Endothelial cell of umbilical vein (primary cell): ENCODE results near the gene C4orf33. TPM values are rescaled to one million over a fixed set of nuclear protein-coding genes. Genes with fewer than 3 reads are reported as not detected.

Experiments
- BruUV-seq: library from RNA; stranded (reverse); fragments of 400-500 nt; replicated peaks from 2 replicates; lab custom pipeline; 2021; lab: Mats Ljungman, UMichigan
- CTCF ChIA-PET: fragments of 300-600, 350-600 bp; sonication (Branson Sonifier 250); formaldehyde crosslinking; loops from one replicate; lab custom pipeline; 2021; ENCODE audit warnings: antibody characterized with exemption, inconsistent platforms; lab: Charles Lee
- POLR2A ChIA-PET: fragments of 300-600, 350-600 bp; sonication (Branson Sonifier 250); formaldehyde crosslinking; loops from one replicate; lab custom pipeline; 2021; ENCODE audit warnings: antibody characterized with exemption, inconsistent platforms; lab: Charles Lee
- DNase-seq: peaks from one replicate; pipeline ENCODE4 v3.0.0-alpha.2; 2011; ENCODE audit warnings: low read depth, low spot score
- FAIRE-seq: peaks from 2 replicates; lab custom pipeline; 2011; peaks lifted over from hg19 to GRCh38; lab: Jason Lieb, UNC
- H2AFZ ChIP-seq: 2 replicates; pipeline ENCODE4 v1.6.0; 2012; ENCODE audit warnings: low read depth, low read length, control low read depth, inconsistent platforms
- H3K27ac ChIP-seq: 2 replicates; pipeline ENCODE4 v1.5.1; 2011; ENCODE audit warnings: low read depth, mild to moderate bottlenecking, control low read depth, low read length, moderate library complexity; ENCODE audit not compliant: insufficient read depth
- H3K27me3 ChIP-seq, 2 experiments: 2 replicates each; pipeline versions ENCODE4 v1.6.0 to v1.6.1; 2011; ENCODE audit warnings: low read length in 2 of 2, mixed read lengths in 1 of 2; ENCODE audit not compliant: control insufficient read depth in 2 of 2, insufficient read depth in 2 of 2
- H3K36me3 ChIP-seq, 2 experiments: 2 replicates in 1 of 2; 3 replicates in 1 of 2; pipeline ENCODE4 v1.5.1; 2011; ENCODE audit warnings: low read length in 2 of 2, mild to moderate bottlenecking in 1 of 2, moderate library complexity in 1 of 2; ENCODE audit not compliant: control insufficient read depth in 2 of 2, insufficient read depth in 2 of 2; ENCODE audit errors: extremely low read depth in 1 of 2
- H3K4me1 ChIP-seq: 3 replicates; pipeline ENCODE4 v1.5.1; 2011; ENCODE audit warnings: mild to moderate bottlenecking, low read length; ENCODE audit not compliant: control insufficient read depth, insufficient read depth; ENCODE audit errors: extremely low read depth
- H3K4me2 ChIP-seq: 2 replicates; pipeline ENCODE4 v1.6.1; 2011; ENCODE audit warnings: low read length, control low read depth, mixed read lengths; ENCODE audit not compliant: insufficient read depth
- H3K4me3 ChIP-seq, 3 experiments: fragments of 200-600 bp in 1 of 3; sonication (generic), shearing (Covaris generic) in 1 of 3; replicated peaks in 1 of 3; 2 replicates each; pipeline ENCODE4 v1.5.1; 2011 to 2016; ENCODE audit warnings: control low read depth in 3 of 3, low read length in 3 of 3, mild to moderate bottlenecking in 2 of 3, inconsistent platforms in 1 of 3, low read depth in 1 of 3, moderate library complexity in 1 of 3; ENCODE audit not compliant: insufficient read depth in 1 of 3
- H3K79me2 ChIP-seq: 2 replicates; pipeline ENCODE4 v1.6.0; 2012; ENCODE audit warnings: low read length, inconsistent platforms; ENCODE audit not compliant: control insufficient read depth, insufficient read depth
- H3K9ac ChIP-seq: replicated peaks from 2 replicates; pipeline ENCODE3; 2011; ENCODE audit warnings: low read length, control low read depth; ENCODE audit not compliant: insufficient read depth; ENCODE audit errors: extremely low read depth
- H3K9me1 ChIP-seq: replicated peaks from 3 replicates; pipeline ENCODE4 v1.6.0; 2011; ENCODE audit warnings: mild to moderate bottlenecking, low read length; ENCODE audit not compliant: control insufficient read depth, insufficient read depth; ENCODE audit errors: extremely low read depth
- H3K9me3 ChIP-seq: replicated peaks from 2 replicates; pipeline ENCODE4 v1.5.1; 2012; ENCODE audit warnings: low read length, inconsistent platforms; ENCODE audit not compliant: control insufficient read depth, insufficient read depth
- H4K20me1 ChIP-seq: replicated peaks from 2 replicates; pipeline ENCODE3; 2011; ENCODE audit warnings: mild to moderate bottlenecking, low read length; ENCODE audit not compliant: control insufficient read depth, insufficient read depth; ENCODE audit errors: extremely low read depth
- CTCF ChIP-seq, 2 donors: IDR thresholded peaks; 1 replicate in 1 of 2; 2 replicates in 1 of 2; pipeline ENCODE4 v1.5.1; 2011; ENCODE audit warnings: low read length in 2 of 2, mild to moderate bottlenecking in 2 of 2, moderate library complexity in 2 of 2, control low read depth in 1 of 2, inconsistent platforms in 1 of 2, low read depth in 1 of 2; ENCODE audit not compliant: insufficient read depth in 1 of 2; ENCODE audit errors: extremely low read depth in 1 of 2
- EZH2 ChIP-seq: IDR thresholded peaks from 2 replicates; pipeline ENCODE4 v1.6.1; 2012; ENCODE audit warnings: borderline replicate concordance, low read depth, mild to moderate bottlenecking, moderate library complexity, low read length, inconsistent platforms; ENCODE audit not compliant: severe bottlenecking
- GATA2 ChIP-seq: IDR thresholded peaks from 2 replicates; pipeline ENCODE4 v1.7.0; 2011; ENCODE audit warnings: low read depth, mild to moderate bottlenecking, moderate library complexity, mixed read lengths, low read length; ENCODE audit not compliant: insufficient read length, insufficient read depth
- JUN ChIP-seq: IDR thresholded peaks from 2 replicates; pipeline ENCODE4 v1.6.1; 2011; ENCODE audit warnings: borderline replicate concordance, low read depth; ENCODE audit not compliant: insufficient read length, insufficient read depth
- MAX ChIP-seq: IDR thresholded peaks from 2 replicates; pipeline ENCODE4 v1.6.1; 2011; ENCODE audit not compliant: insufficient read depth, insufficient read length
- MYC ChIP-seq: IDR thresholded peaks from one replicate; pipeline ENCODE4 v1.6.1; 2011; ENCODE audit warnings: mild to moderate bottlenecking, low read depth, low read length
- POLR2A ChIP-seq: IDR thresholded peaks from 2 replicates; pipeline ENCODE4 v1.6.1; 2012; ENCODE audit warnings: low read depth, mild to moderate bottlenecking, control low read depth, low read length
- POLR2AphosphoS5 ChIP-seq: IDR thresholded peaks from 2 replicates; pipeline ENCODE4 v1.6.1; 2012; ENCODE audit warnings: low read depth, mild to moderate bottlenecking, control low read depth, low read length, moderate library complexity; ENCODE audit not compliant: insufficient read depth
- dilution Hi-C: fragments of 300-500 bp; cut with MboI; formaldehyde crosslinking; loops from one replicate; pipeline ENCODE4 v1.15.0; 2019; ENCODE audit warnings: low sequenced_read_pairs; ENCODE audit not compliant: extremely low pct_ligation_motif_present
- intact Hi-C: fragments of 100-400 bp; cut with micrococcal nuclease; formaldehyde crosslinking; loops from one replicate; pipeline ENCODE4 v1.10.0; 2022
- polyA plus RNA-seq, 4 experiments: library from polyadenylated mRNA; depleted of rRNA in 3 of 4; stranded (reverse) in 3 of 4; unstranded in 1 of 4; fragments of >200 nt; gene quantifications; 2 replicates each; pipeline versions ENCODE4 v1.2.1 to v1.2.3, GENCODE V29; 2011 to 2012; ENCODE audit warnings: missing spikeins in 1 of 4
- total RNA-seq: library from RNA; stranded (reverse); gene quantifications from 2 replicates; pipeline ENCODE4 v1.2.3, GENCODE V29; 2021

Gene C4orf33
- total and polyA plus RNA-seq, 2 donors (not counting 3 experiments of a cell fraction or from before 2014, with no cell fraction given) = 2.6 to 9.4 TPM

- no peak for FAIRE-seq
- CTCF ChIA-PET = no interaction called here
- BruUV-seq = no TSS peak
Measured at GRCh38 chr4:129087516-129087915, 8.4 kb upstream of the C4orf33 start.

More at GRCh38 chr4:129087516-129087915, 8.4 kb upstream of the C4orf33 start:
- peaks cover 16% of the 10 kb centered on the region for H3K4me1 ChIP-seq
- no peak for TF ChIP-seq JUN
- TF ChIP-seq CTCF (IDR thresholded peaks at IDR 0.05; ENCODE audit: extremely low read depth in 1 of 2, insufficient read depth in 1 of 2, low read depth in 1 of 2, low read length in 2 of 2) = no peak
- TF ChIP-seq POLR2A = no peak
- TF ChIP-seq MYC = no peak
- TF ChIP-seq POLR2AphosphoS5 = no peak
- no peak for TF ChIP-seq MAX
- no peak for TF ChIP-seq GATA2
- TF ChIP-seq EZH2 = no peak
- intact Hi-C loops = no loop called here
- DNase-seq = no peak
- dilution Hi-C loops = no loop called here
- no peak overlapping the region for H3K9ac ChIP-seq
- no peak overlapping the region for H2AFZ ChIP-seq
- no peaks in the 10 kb centered on the region for H3K9me1 ChIP-seq
- no peaks in the 10 kb centered on the region for H3K27me3 ChIP-seq
- H3K27ac ChIP-seq = no peak overlapping the region
- POLR2A ChIA-PET = no interaction called here
- no peaks in the 10 kb centered on the region for H3K36me3 ChIP-seq
- H4K20me1 ChIP-seq = no peaks in the 10 kb centered on the region
- H3K4me3 ChIP-seq = no peak overlapping the region
- no peaks in the 10 kb centered on the region for H3K9me3 ChIP-seq
- H3K4me2 ChIP-seq = no peak overlapping the region
- peaks cover 92% of the 10 kb centered on the region for H3K79me2 ChIP-seq
